Measurements from ENCODE around the gene C2orf78. TPM values are rescaled to one million over a fixed set of nuclear protein-coding genes. Genes with fewer than 3 reads are reported as not detected.

C2orf78 gene
- total and polyA plus RNA-seq, 9 of the 15 experiments (the other 6 are each of a cell fraction or from before 2014, with no cell fraction given) = 0.04 to 0.28 (median 0.20) TPM

DNA sequence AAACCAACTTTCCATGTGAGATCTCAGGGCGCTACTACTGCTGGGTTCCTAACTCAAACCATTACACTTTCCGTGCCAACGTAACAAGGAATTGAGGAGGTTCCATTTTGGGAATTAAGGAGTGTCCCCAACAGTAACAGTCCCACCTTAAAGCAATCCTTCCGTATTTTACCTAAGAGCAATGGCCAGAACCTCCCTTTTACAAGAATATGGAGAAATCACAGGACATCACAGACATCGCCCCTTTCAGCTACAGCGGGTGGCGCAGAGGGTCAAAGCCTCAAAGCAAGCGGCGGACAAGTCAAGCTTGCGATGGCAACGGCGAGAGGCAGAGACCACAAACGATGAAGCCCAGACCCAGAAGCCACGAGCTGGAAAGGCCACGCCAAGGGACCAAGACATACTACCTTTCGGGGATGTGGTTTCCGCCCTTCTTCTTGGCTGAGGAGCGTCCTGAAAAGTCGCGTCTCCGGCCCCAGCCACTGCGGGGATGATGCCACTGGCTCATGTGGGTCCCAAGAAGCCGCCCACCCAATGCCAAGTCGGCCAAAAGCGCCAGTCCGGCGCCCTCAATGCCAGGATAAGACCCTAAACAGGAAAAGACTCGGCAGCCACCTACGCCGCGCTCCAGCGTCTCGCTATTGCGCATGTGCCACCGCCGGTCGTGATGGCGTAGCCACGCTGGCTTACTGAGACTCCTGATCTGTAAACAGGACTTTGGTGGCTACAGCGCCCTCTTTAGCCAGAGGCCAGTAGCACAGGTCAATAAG, 4.3 kb upstream of the C2orf78 start, which contains the start of gene DUSP11 (continued):
- TF ChIP-seq RBM15 (IDR thresholded peaks at IDR 0.05; ENCODE audit: insufficient read depth, low read length) (no peak), STAT5A (IDR thresholded peaks at IDR 0.05; ENCODE audit: borderline replicate concordance, low read length) (no peak), THRAP3 (IDR thresholded peaks at IDR 0.05; ENCODE audit: borderline replicate concordance) (no peak), ZC3H4 (CRISPR knock-in tag; IDR thresholded peaks at IDR 0.05; ENCODE audit: borderline replicate concordance) (no peak), BRF1 (IDR thresholded peaks at IDR 0.05; ENCODE audit: borderline replicate concordance, extremely low read depth, insufficient read length) (no peak), NR3C1 (CRISPR knock-in tag; IDR thresholded peaks at IDR 0.05) (no peak), ZNF124 (CRISPR knock-in tag; IDR thresholded peaks at IDR 0.05) (no peak), MAFK (IDR thresholded peaks at IDR 0.05; ENCODE audit: low read length) (no peak), EZH2 (IDR thresholded peaks at IDR 0.05; ENCODE audit: borderline replicate concordance, low read depth, low read length) (no peak), ELF2 (CRISPR knock-in tag; IDR thresholded peaks at IDR 0.05) (no peak), CC2D1A (IDR thresholded peaks at IDR 0.05) (no peak), GTF2E2 (tag; IDR thresholded peaks at IDR 0.05) (no peak), HNRNPK (IDR thresholded peaks at IDR 0.05; ENCODE audit: low read depth, low read length, poor library complexity, severe bottlenecking) (no peak), NCOA2 (IDR thresholded peaks at IDR 0.05; ENCODE audit: partially characterized antibody in 2 of 2) (no peak), SAFB (IDR thresholded peaks at IDR 0.05; ENCODE audit: borderline replicate concordance, low read depth, low read length) (no peak), ZNF197 (CRISPR knock-in tag; IDR thresholded peaks at IDR 0.05; ENCODE audit: low read depth) (no peak), JUN (IDR thresholded peaks at IDR 0.05; ENCODE audit: borderline replicate concordance, low read depth, low read length) (peak; percentile 55; the same call in 1 of the 2 replicates), JUN (CRISPR knock-in tag; IDR thresholded peaks at IDR 0.05; ENCODE audit: borderline replicate concordance) (no peak)
- TF ChIP-seq, protein P1, sequence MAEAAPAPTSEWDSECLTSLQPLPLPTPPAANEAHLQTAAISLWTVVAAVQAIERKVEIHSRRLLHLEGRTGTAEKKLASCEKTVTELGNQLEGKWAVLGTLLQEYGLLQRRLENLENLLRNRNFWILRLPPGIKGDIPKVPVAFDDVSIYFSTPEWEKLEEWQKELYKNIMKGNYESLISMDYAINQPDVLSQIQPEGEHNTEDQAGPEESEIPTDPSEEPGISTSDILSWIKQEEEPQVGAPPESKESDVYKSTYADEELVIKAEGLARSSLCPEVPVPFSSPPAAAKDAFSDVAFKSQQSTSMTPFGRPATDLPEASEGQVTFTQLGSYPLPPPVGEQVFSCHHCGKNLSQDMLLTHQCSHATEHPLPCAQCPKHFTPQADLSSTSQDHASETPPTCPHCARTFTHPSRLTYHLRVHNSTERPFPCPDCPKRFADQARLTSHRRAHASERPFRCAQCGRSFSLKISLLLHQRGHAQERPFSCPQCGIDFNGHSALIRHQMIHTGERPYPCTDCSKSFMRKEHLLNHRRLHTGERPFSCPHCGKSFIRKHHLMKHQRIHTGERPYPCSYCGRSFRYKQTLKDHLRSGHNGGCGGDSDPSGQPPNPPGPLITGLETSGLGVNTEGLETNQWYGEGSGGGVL (CRISPR knock-in tag; IDR thresholded peaks at IDR 0.05) = no peak
- TF ChIP-seq, protein P2, sequence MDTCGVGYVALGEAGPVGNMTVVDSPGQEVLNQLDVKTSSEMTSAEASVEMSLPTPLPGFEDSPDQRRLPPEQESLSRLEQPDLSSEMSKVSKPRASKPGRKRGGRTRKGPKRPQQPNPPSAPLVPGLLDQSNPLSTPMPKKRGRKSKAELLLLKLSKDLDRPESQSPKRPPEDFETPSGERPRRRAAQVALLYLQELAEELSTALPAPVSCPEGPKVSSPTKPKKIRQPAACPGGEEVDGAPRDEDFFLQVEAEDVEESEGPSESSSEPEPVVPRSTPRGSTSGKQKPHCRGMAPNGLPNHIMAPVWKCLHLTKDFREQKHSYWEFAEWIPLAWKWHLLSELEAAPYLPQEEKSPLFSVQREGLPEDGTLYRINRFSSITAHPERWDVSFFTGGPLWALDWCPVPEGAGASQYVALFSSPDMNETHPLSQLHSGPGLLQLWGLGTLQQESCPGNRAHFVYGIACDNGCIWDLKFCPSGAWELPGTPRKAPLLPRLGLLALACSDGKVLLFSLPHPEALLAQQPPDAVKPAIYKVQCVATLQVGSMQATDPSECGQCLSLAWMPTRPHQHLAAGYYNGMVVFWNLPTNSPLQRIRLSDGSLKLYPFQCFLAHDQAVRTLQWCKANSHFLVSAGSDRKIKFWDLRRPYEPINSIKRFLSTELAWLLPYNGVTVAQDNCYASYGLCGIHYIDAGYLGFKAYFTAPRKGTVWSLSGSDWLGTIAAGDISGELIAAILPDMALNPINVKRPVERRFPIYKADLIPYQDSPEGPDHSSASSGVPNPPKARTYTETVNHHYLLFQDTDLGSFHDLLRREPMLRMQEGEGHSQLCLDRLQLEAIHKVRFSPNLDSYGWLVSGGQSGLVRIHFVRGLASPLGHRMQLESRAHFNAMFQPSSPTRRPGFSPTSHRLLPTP (IDR thresholded peaks at IDR 0.05; ENCODE audit: borderline replicate concordance, extremely low read depth, insufficient read length) = no peak
- TF ChIP-seq, protein P3, sequence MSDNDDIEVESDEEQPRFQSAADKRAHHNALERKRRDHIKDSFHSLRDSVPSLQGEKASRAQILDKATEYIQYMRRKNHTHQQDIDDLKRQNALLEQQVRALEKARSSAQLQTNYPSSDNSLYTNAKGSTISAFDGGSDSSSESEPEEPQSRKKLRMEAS (CRISPR knock-in tag; IDR thresholded peaks at IDR 0.05) = peak; percentile 56
- TF ChIP-seq, protein P4, sequence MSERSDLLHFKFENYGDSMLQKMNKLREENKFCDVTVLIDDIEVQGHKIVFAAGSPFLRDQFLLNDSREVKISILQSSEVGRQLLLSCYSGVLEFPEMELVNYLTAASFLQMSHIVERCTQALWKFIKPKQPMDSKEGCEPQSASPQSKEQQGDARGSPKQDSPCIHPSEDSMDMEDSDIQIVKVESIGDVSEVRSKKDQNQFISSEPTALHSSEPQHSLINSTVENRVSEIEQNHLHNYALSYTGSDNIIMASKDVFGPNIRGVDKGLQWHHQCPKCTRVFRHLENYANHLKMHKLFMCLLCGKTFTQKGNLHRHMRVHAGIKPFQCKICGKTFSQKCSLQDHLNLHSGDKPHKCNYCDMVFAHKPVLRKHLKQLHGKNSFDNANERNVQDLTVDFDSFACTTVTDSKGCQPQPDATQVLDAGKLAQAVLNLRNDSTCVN (CRISPR knock-in tag; IDR thresholded peaks at IDR 0.05) = 0 out of 2 replicates have a peak, but pooled peaks have one; percentile 26
